DMS 273 (cell line): Measurements from ENCODE around the gene SUZ12.
"Not testable (repeated sequence)": the region's sequence is repeated elsewhere in the genome, so short reads cannot be mapped to it uniquely, and the experiment has no call there.

ENCODE experiments used
- DNase-seq: peaks from one replicate; lab custom pipeline; 2025; ENCODE audit not compliant: unreplicated experiment; lab: John Stamatoyannopoulos, UW

Gene SUZ12

DNA sequence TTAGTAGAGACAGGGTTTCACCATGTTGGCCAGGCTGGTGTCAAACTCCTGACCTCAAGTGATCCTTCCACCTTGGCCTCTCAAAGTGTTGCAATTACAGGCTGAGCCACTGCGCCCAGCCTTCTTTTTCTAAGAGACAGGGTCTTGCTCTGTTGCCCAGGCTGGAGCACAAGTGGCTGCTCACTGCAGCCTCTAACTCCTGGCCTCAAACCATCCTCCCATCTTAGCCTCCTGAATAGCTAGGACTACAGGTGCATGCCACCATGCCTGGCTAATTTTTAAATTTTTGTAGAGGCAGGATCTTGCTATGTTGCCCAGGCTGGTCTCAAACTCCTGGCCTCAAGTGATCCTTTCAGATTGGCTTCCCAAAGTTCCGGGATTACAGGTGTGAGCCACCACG, 15.1 kb downstream of the SUZ12 start:
- not testable (repeated sequence) for DNase-seq

DNA sequence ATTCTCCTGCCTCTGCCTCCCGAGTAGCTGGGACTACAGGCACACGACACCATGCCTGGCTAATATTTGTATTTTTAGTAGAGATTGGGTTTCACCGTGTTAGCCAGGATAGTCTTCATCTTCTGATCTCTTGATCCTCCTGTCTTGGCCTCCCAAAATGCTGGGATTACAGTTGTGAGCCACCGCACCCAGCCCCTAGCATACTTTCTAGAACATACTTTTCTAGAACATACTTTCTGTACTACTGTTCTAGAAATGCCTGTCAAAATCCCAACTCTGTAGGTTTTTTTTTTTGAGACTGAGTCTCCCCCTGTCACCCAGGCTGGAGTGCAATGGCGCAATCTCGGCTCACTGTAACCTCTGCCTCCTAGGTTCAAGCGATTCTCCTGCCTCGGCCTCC, 27.3 kb downstream of the SUZ12 start:
- DNase-seq: not testable (repeated sequence)

DNA sequence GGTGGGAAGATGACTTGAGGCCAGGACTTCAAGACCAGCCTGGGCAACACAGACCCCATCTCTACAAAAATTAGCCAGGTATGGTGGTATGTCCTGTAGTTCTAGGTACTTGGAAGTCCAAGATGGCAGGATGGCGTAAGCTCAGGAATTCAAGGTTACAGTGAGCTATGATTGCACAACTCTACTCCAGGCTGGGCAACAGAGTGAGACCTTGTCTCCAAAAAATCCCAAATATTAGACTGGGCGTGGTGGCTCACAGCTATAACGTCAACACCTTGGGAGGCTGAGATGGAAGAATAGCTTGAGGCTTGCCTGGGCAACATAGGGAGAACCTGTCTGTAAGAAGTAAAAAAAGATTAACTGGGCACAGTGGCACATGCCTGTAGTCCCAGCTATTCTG, 30.8 kb downstream of the SUZ12 start:
- DNase-seq: no peak

DNA sequence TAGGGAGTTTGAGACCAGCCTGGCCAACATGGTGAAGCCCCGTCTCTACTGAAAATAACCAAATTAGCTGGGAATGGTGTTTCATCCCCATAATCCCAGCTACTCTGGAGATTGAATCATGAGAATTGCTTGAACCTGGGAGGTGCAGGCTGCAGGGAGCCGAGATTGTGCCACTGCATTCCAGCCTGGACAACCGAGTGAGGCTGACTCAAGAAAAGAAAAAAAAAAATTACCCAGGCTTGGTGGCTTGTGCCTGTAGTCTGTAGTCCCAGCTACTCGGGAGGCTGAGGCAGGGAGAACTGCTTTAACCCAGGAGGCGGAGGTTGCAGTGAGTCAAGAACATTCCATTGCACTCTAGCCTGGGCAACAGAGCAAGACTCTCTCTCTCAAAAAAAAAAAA, 33.6 kb downstream of the SUZ12 start:
- not testable (repeated sequence) for DNase-seq

DNA sequence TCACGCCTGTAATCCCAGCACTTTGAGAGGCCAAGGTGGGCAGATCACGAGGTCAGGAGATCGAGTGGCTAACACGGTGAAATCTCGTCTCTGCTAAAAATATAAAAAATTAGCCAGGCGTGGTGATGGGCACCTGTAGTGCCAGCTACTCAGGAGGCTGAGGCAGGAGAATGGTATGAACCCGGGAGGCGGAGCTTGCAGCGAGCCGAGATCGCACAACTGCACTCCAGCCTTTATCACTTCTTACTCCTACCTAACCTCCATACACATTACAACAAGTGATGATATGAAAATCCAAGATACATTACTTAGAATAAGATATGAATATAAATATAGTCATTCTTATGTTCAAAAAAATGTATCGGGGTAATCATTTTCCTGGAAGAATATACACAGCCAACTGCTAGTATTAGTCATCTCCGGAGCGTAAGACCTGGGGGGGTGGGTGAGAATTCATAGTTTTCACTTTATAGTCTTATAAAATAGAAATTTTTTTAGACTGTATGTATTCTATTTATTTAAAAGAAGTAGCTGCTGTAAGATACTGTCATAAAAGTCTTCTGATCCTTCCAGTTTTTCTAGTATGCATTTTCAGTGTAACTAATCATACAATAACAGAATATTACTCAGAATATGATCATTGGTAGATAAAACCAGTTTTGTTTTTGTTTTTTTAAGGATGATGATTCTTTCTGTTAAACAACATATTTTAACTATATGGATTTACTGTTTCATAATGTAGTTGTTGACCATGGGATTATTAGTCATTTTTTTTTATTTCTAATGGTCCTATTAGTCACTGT, 37.7 kb downstream of the SUZ12 start:
- not testable (repeated sequence) for DNase-seq

DNA sequence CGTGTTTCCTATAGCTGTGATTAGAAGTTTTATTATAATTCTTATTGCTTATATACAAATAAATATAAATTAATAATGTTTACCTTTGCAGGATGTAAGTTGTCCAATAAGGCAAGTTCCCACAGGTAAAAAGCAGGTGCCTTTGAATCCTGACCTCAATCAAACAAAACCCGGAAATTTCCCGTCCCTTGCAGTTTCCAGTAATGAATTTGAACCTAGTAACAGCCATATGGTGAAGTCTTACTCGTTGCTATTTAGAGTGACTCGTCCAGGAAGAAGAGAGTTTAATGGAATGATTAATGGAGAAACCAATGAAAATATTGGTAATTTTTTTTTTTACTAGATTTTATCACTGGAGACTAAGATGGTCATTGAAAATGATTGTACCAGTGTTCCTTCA, 38.6 kb downstream of the SUZ12 start:
- not testable (repeated sequence) for DNase-seq

DNA sequence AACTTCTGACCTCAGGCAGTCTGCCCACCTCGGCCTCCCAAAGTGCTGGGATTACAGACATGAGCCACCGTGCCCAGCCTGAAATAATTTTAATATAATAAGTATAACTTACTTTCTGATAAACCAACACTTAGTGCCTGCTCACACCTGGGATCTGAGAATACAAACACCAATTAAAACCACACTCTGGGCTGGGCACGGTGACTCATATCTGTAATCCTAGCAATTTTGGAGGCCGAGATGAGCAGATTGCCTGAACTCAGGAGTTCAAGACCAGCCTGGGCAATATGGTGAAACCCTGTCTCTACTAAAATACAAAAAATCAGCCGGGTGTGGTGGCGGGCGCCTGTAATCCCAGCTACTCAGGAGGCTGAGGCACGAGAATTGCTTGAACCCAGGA, 55.0 kb downstream of the SUZ12 start:
- DNase-seq: not testable (repeated sequence)

DNA sequence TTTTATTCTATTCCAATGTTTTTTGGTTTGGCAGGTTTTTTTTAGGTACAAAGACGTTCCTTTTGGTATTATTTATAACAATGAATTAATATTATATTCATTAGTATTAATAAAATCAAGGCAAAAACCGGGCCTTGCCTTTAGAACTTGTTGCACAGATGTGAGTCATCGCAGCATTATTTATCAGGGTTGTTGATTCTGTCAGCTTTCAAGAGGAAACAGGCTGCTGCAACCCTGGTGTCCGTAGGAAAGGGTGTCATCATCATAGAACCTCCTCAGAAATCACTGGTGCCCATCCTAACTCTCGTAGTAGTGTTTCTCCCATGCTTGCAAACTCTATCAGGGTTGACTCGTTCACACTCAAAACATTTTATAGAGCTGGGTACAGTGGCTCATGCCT, 60.2 kb downstream of the SUZ12 start:
- no peak for DNase-seq

DNA sequence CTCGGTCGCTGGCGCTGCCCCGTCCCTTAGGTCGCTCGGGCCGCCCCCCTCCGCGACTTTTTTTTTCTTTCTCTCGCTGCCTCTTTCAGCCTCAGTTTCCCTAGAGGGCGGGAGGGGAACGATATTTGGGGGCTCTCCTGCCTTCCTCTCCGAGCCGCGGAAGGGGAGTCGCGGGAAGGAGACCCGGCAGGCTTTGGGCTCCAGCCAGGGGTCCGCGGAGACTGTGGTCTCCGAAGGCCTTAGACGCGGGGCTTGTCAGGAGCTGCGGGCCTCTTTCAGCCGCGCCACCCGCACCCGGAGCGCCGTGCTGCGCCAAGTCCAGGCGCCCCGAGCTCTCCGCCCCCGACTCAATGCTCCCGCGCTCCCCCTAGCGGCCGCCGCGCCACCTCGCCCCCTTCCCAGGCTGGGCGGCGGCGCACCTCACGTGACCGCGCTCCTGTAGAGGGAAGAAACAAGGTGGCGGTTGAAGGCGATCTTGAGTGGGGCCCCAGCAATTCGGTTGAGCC, 70.2 kb downstream of the SUZ12 start, which contains the start of gene LRRC37B:
LRRC37B (plus strand) TSS at position 427 of the 506 bp plus-strand sequence. CDS start 14,010 bp downstream, outside the sequence.
- DNase-seq: peak; percentile 92

DNA sequence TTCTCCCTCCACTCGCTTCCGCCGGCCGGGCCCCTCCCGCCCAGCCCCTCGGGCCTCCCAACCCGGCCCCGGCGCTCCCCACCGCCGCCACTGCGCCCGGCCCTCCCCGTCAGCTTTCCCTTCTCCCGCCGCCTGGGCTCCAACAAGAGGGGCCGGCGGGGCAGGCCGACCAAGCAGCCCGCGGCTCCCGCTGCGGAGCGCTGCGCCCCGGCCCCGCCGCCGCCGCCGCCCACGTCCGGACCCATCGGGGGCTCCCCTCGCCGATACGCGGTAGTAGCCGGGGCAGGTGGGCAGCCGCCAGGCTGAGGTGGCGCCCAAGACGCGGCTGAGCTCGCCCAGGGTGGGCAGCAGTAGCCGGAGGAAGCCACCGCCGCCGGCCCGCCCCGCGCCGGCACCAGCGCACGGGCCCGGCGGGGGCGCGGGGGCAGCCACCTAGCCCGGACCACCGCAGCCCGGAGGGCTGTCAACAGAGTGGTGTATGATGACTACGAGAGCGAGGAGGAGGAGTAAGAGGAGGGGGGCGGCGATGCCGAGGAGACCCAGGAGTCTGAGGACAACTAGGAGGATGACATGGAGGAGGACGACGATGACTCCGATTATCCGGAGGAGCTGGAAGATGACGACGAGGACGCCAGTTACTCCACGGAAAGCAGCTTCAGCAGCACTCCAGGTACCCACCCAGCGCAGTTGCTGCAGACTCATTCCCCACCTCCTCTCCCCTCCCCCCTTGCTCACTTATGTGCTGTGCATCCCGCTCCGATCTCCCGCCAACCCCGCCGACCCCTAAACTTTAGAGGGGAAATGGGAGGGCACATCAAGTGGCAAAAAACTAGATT, 70.9 kb downstream of the SUZ12 start:
- peak; percentile 67 for DNase-seq

DNA sequence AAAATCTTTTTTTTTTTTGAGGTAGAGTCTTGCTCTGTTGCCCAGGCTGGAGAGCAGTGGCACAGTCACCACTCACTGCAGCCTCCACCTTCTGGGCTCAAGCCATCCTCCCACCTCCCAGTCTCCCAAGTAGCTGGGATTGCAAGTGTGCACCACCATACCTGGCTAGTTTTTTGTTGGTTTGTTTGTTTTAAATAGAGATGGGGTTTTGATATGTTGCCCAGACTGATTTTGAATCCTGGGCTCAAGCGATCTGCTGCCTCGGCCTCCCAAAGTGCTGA, 72.4 kb downstream of the SUZ12 start:
- DNase-seq: no peak

DNA sequence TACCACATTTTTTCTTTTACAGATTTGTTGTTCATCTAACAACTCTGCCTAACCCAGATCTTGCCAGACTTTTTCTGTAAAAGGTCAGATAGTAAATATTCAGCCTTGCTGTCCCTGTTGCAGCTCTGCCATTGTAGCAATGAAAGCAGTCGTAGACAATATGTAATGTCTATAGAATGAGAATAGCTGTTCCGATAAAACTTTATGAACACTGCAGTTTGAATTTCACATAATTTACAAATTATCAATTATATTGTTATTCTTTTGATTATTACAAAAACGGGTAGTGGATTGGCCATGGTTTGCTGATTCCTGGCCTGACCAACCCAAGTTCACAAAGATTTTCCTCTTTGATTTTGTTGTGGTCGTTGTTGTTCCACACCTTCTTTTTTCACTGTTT, 73.3 kb downstream of the SUZ12 start:
- DNase-seq: no peak

DNA sequence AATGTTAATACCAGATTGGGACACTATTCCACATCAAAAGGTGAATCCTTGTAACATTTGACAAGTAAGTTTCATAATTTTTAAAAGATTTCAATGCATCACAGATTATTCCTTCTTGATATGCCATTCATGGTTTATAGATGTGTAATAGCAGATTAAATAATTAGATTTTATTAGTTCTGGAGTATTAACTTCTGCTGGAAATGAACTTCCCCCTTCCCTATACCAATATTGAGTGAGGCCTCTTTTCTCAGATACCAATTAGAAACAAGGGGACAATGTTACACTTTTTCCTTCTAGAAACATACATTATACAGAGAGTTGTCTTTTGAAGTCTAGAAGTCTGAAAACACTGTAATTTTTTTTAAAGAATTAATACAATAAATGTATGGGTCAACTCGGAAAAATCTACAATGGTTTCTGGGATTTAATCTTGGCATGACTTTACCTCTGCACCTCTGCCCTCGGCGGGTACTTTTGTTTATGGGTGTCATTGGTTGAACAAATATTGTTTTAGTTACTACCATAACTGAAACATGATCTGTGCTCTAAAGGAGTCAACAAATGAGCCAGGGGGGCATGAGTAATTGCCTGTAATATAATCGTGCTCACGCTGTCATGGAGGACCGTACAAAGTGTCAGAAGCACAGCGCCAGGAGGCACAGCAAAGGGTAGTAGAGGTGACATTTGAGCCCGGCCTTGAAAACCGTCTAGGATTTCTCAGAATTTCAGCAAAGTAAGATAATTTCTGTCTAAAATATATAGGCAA, 78.6 kb downstream of the SUZ12 start:
- no peak for DNase-seq

DNA sequence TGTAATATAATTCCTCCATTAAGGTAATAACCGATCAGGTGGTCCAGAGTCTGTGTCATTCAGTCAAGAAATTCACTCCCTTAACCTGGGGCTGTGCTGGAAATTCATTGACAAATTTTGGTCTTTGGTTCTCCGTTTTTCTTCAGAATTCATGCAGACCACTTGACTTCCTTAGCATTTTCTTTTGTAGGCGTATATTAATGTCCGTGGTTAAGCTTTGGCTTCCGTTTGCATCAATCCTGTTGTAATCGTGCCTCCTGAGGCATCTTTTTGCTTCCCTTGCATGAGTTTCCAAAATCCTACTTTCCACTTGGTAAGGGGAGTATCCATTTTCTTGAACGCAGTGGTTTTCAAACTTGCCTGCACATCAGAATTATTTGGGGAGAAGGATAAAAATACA, 79.4 kb downstream of the SUZ12 start:
- no peak for DNase-seq

DNA sequence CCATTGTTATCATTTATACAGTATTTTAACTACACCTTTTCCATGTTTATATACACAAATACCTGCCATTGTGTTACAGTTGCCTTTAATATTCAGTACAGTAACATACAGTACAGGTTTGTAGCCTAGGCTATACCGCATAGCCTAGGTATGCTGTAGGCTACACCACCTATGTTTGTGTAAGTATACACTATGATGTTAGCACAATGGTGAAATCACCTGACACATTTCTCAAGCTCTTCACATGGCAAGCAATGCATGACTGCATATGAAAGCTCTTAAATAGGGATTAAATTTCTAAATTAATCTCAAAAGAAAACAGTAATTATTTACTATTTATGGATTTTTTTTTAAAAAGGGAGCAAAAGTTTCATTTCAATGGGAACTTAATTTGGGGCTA, 82.4 kb downstream of the SUZ12 start:
- no peak for DNase-seq

DNA sequence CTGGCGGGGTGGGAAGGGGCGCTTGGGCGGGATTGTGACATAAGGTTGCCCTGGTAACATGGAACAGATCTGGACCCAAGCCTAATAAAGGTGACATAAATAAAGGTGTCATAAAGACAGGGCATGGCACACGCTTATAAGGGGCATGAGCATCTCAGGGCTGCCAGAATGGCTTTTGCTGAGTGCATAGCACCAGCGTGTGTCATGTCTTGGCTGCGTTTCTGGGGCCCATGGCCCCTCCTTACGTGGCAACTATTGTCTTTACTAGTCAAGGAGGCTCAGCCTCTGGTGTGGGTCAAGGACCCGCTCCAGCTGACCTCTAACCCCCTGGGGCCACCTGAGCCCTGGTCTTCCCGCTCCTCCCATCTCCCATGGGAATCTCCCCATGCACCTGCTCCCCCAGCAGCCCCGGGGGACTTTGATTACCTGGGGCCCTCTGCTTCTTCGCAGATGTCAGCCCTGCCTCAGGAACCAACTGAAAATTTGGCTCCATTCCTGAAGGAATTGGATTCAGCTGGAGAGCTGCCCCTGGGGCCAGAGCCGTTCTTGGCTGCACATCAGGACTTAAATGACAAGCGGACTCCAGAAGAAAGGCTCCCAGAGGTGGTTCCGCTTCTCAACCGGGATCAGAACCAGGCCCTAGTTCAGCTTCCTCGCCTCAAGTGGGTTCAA, 84.3 kb downstream of the SUZ12 start:
- DNase-seq: no peak

DNA sequence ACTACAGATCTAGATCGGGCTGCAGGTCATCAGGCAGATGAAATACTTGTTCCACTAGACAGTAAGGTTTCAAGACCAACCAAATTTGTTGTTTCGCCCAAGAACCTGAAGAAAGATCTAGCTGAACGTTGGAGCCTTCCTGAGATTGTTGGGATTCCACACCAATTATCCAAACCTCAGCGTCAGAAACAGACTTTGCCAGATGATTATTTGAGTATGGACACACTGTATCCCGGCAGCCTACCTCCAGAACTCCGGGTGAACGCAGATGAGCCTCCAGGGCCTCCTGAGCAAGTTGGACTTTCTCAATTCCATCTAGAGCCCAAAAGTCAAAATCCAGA, 84.8 kb downstream of the SUZ12 start:
- DNase-seq: no peak

DNA sequence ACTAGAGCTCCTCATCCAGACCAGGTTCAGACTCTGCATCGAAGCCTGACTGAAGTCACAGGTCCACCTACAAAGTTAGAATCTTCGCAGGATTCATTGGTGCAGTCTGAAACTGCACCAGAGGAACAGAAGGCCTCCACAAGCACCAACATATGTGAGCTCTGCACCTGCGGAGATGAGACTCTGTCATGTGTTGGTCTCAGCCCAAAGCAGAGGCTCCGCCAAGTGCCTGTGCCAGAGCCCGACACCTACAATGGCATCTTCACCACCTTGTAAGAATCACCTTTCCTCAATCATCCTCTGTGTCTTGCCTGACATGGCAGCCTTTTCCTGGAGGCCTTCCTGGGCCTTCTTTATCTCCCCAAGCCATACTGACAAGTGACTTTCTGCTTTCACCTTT, 85.7 kb downstream of the SUZ12 start:
- not testable (repeated sequence) for DNase-seq

DNA sequence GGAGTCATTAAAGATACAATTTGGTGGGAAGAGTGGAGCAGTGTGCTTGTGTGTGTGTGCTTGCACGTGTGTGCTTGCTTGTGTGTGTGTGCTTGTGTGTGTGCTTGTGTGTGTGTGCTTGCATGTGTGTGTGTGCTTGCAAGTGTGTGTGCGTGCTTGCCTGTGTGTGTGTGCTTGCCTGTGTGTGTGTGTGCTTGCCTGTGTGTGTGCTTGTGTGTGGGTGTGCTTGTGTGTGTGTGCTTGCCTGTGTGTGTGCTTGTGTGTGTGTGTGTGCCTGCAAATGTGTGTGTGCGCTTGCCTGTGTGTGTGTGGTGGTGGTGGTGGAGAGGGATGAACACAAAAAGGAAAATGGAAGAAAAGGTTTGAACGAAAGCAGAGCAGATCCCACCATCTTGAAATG, 90.5 kb downstream of the SUZ12 start:
- not testable (repeated sequence) for DNase-seq

DNA sequence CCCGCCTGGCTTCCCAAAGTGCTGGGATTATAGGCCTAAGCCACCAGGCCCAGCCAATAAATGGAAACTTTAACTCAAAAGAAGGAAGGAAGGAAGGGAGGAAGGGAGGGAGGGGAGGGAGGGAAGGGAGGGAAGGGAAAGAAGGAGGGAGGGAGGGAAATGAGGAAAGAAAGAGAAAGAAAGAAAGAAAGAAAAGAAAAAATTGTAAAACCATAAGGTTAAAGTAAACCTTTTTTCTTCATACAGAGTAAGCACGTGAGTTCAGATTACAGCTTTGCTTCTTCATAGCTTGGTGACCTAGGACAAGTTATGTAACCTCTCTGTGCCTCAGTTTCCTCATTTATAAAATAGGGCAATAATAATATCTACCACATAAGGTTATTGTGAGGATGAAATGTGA, 96.4 kb downstream of the SUZ12 start:
- no peak for DNase-seq

DNA sequence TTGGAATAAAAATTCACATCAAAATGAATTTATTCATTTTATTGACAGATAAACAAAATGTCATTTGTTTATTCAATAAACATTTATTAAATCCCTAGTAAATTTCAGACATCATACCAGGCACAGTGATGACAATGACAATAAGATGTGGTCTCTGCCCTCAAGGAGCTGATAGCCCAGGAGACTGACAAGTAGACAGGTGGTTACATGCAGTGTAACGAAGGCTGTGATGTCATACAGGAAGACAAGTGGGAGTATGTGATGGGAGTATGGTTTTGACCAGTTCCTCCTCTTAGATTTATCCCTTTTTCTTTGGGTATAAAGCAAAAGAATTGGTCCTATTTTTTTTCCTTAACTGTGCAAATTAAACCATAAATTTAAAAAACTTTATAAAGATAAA, 97.0 kb downstream of the SUZ12 start:
- DNase-seq: not testable (repeated sequence)
